ENCODE data around the gene MIA3. TPM values are rescaled to one million over a fixed set of nuclear protein-coding genes. Genes with fewer than 3 reads are reported as not detected.
"Not testable (repeated sequence)": the region's sequence is repeated elsewhere in the genome, so short reads cannot be mapped to it uniquely, and the experiment has no call there.

The MIA3 gene
- total RNA-seq, 1 donor from 2014 or later: 29.2 TPM

- Histone ChIP-seq H3K27me3 (ENCODE audit: control insufficient read depth in 3 of 3, insufficient read depth in 3 of 3, low read length in 3 of 3) (no peaks in the 10 kb centered on the region), H3K4me3 (ENCODE audit: low read length in 3 of 3) (no peak overlapping the region), H3K36me3 (ENCODE audit: control insufficient read depth in 3 of 3, insufficient read depth in 3 of 3, low read length in 3 of 3) (peaks cover 0 to under 1% (median 0%) of the 10 kb centered on the region in 3 donors), H3K4me1 (ENCODE audit: control insufficient read depth in 3 of 3, insufficient read depth in 3 of 3, low read length in 3 of 3) (peaks cover 3 to 19% (median 9%) of the 10 kb centered on the region in 3 donors), H3K9me3 (ENCODE audit: control insufficient read depth in 3 of 3, low read length in 3 of 3) (no peaks in the 10 kb centered on the region), H3K27ac (ENCODE audit: low read depth, low read length) (no peak overlapping the region), H3K9ac (ENCODE audit: low read depth in 1 of 3, low read length in 3 of 3) (no peak overlapping the region)
Observed at GRCh38 chr1:222592171-222592570, 25.7 kb upstream of the MIA3 start.

DNA sequence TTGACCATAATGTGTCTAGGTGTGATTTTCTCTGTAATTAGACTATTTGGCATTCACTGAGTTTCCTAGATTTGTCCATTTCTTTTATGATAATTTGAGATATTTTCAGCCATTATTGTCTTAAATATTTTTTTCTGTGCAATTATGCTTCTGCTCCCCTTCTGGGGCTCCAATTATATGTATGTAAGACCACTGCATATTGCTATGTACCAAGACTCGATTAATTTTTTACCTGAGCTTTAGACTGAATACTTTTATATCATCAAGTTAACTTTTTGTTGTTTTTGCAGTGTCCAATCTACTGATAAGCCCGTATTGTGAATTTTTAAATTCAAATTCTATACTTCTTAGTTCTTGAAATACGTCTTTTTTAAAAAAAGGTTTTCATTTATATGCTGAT is 23.1 kb upstream of the MIA3 start:
- Histone ChIP-seq H3K9ac (ENCODE audit: low read depth in 1 of 3, low read length in 3 of 3) (no peak overlapping the region), H3K27me3 (ENCODE audit: control insufficient read depth in 3 of 3, insufficient read depth in 3 of 3, low read length in 3 of 3) (no peaks in the 10 kb centered on the region), H3K4me3 (ENCODE audit: low read length in 3 of 3) (no peak overlapping the region), H3K9me3 (ENCODE audit: control insufficient read depth in 3 of 3, low read length in 3 of 3) (no peaks in the 10 kb centered on the region), H3K4me1 (ENCODE audit: control insufficient read depth in 3 of 3, insufficient read depth in 3 of 3, low read length in 3 of 3) (peaks cover 3 to 12% (median 3%) of the 10 kb centered on the region in 3 donors), H3K36me3 (ENCODE audit: control insufficient read depth in 3 of 3, insufficient read depth in 3 of 3, low read length in 3 of 3) (no peaks in the 10 kb centered on the region), H3K27ac (ENCODE audit: low read depth, low read length) (no peak overlapping the region)

GRCh38 chr1:222596696-222597095 is 21.2 kb upstream of the MIA3 start:
- no peaks in the 10 kb centered on the region for H3K36me3 ChIP-seq (ENCODE audit: control insufficient read depth in 3 of 3, insufficient read depth in 3 of 3, low read length in 3 of 3)
- no peak overlapping the region for H3K27ac ChIP-seq (ENCODE audit: low read depth, low read length)
- H3K27me3 ChIP-seq (ENCODE audit: control insufficient read depth in 3 of 3, insufficient read depth in 3 of 3, low read length in 3 of 3): no peaks in the 10 kb centered on the region
- no peak overlapping the region for H3K9ac ChIP-seq (ENCODE audit: low read depth in 1 of 3, low read length in 3 of 3)
- H3K9me3 ChIP-seq (ENCODE audit: control insufficient read depth in 3 of 3, low read length in 3 of 3): no peaks in the 10 kb centered on the region
- no peaks in the 10 kb centered on the region for H3K4me1 ChIP-seq (ENCODE audit: control insufficient read depth in 3 of 3, insufficient read depth in 3 of 3, low read length in 3 of 3)
- no peak overlapping the region for H3K4me3 ChIP-seq (ENCODE audit: low read length in 3 of 3)

- no peak overlapping the region for H3K9ac ChIP-seq (ENCODE audit: low read depth in 1 of 3, low read length in 3 of 3)
- H3K4me1 ChIP-seq (ENCODE audit: control insufficient read depth in 3 of 3, insufficient read depth in 3 of 3, low read length in 3 of 3): no peaks in the 10 kb centered on the region
- H3K27ac ChIP-seq (ENCODE audit: low read depth, low read length): no peak overlapping the region
- no peaks in the 10 kb centered on the region for H3K9me3 ChIP-seq (ENCODE audit: control insufficient read depth in 3 of 3, low read length in 3 of 3)
- no peak overlapping the region for H3K4me3 ChIP-seq (ENCODE audit: low read length in 3 of 3)
- H3K27me3 ChIP-seq (ENCODE audit: control insufficient read depth in 3 of 3, insufficient read depth in 3 of 3, low read length in 3 of 3): no peaks in the 10 kb centered on the region
- H3K36me3 ChIP-seq (ENCODE audit: control insufficient read depth in 3 of 3, insufficient read depth in 3 of 3, low read length in 3 of 3): no peaks in the 10 kb centered on the region
Observed at GRCh38 chr1:222600281-222600680, 17.6 kb upstream of the MIA3 start.

- no peaks in the 10 kb centered on the region for H3K27me3 ChIP-seq (ENCODE audit: control insufficient read depth in 3 of 3, insufficient read depth in 3 of 3, low read length in 3 of 3)
- no peaks in the 10 kb centered on the region for H3K36me3 ChIP-seq (ENCODE audit: control insufficient read depth in 3 of 3, insufficient read depth in 3 of 3, low read length in 3 of 3)
- H3K27ac ChIP-seq (ENCODE audit: low read depth, low read length): no peak overlapping the region
- H3K4me1 ChIP-seq (ENCODE audit: control insufficient read depth in 3 of 3, insufficient read depth in 3 of 3, low read length in 3 of 3): no peaks in the 10 kb centered on the region
- H3K4me3 ChIP-seq (ENCODE audit: low read length in 3 of 3): no peak overlapping the region
- no peaks in the 10 kb centered on the region for H3K9me3 ChIP-seq (ENCODE audit: control insufficient read depth in 3 of 3, low read length in 3 of 3)
- no peak overlapping the region for H3K9ac ChIP-seq (ENCODE audit: low read depth in 1 of 3, low read length in 3 of 3)
Observed at GRCh38 chr1:222601257-222601656, 16.6 kb upstream of the MIA3 start.

- no peaks in the 10 kb centered on the region for H3K27me3 ChIP-seq (ENCODE audit: control insufficient read depth in 3 of 3, insufficient read depth in 3 of 3, low read length in 3 of 3)
- no peak overlapping the region for H3K27ac ChIP-seq (ENCODE audit: low read depth, low read length)
- H3K4me1 ChIP-seq (ENCODE audit: control insufficient read depth in 3 of 3, insufficient read depth in 3 of 3, low read length in 3 of 3): no peaks in the 10 kb centered on the region
- H3K4me3 ChIP-seq (ENCODE audit: low read length in 3 of 3): no peak overlapping the region
- no peaks in the 10 kb centered on the region for H3K9me3 ChIP-seq (ENCODE audit: control insufficient read depth in 3 of 3, low read length in 3 of 3)
- H3K36me3 ChIP-seq (ENCODE audit: control insufficient read depth in 3 of 3, insufficient read depth in 3 of 3, low read length in 3 of 3): no peaks in the 10 kb centered on the region
- no peak overlapping the region for H3K9ac ChIP-seq (ENCODE audit: low read depth in 1 of 3, low read length in 3 of 3)
Observed at GRCh38 chr1:222606757-222607156, 11.1 kb upstream of the MIA3 start.

DNA sequence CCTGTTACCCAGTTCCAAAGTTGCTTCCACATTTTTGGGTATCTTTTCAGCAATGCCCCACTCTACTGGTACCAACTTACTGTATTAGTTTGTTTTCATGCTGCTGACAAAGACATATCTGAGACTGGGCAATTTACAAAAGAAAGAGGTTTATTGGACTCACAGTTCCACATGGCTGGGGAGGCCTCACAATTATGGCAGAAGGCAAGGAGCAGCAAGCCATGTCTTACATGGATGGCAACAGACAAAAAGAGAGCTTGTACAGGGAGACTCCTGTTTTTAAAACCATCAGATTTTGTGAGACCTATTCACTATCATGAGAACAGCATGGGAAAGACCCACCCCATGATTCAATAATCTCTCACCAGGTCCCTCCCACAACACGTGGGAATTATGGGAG is 8.8 kb upstream of the MIA3 start:
- H3K9ac ChIP-seq (ENCODE audit: low read depth in 1 of 3, low read length in 3 of 3); H3K4me1 ChIP-seq (ENCODE audit: control insufficient read depth in 3 of 3, insufficient read depth in 3 of 3, low read length in 3 of 3); H3K27me3 ChIP-seq (ENCODE audit: control insufficient read depth in 3 of 3, insufficient read depth in 3 of 3, low read length in 3 of 3); H3K27ac ChIP-seq (ENCODE audit: low read depth, low read length); H3K4me3 ChIP-seq (ENCODE audit: low read length in 3 of 3); H3K9me3 ChIP-seq (ENCODE audit: control insufficient read depth in 3 of 3, low read length in 3 of 3); H3K36me3 ChIP-seq (ENCODE audit: control insufficient read depth in 3 of 3, insufficient read depth in 3 of 3, low read length in 3 of 3): not testable (repeated sequence)

DNA sequence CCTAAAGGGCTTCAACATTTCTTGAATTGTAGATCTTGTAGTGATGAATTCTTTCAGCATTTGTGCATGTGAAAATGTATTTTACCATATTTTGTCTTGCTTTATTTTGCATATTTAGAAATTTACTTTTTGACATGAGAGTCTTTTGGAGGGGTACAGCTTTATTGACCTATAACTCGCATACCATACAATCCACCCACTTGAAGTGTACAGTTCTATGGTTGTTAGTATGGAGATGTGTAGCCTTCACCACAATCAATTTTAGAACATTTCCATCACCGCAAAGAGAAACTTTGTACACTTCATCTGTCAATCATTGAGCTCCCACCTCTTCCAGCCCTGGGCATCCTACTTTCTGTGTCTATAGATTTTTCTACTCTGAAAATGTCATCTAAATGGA is 7.2 kb upstream of the MIA3 start:
- Histone ChIP-seq H3K36me3 (ENCODE audit: control insufficient read depth in 3 of 3, insufficient read depth in 3 of 3, low read length in 3 of 3) (no peaks in the 10 kb centered on the region), H3K9me3 (ENCODE audit: control insufficient read depth in 3 of 3, low read length in 3 of 3) (no peaks in the 10 kb centered on the region), H3K27ac (ENCODE audit: low read depth, low read length) (no peak overlapping the region), H3K9ac (ENCODE audit: low read depth in 1 of 3, low read length in 3 of 3) (no peak overlapping the region), H3K27me3 (ENCODE audit: control insufficient read depth in 3 of 3, insufficient read depth in 3 of 3, low read length in 3 of 3) (no peaks in the 10 kb centered on the region), H3K4me3 (ENCODE audit: low read length in 3 of 3) (no peak overlapping the region), H3K4me1 (ENCODE audit: control insufficient read depth in 3 of 3, insufficient read depth in 3 of 3, low read length in 3 of 3) (no peaks in the 10 kb centered on the region)

GRCh38 chr1:222613627-222614026 is 4.3 kb upstream of the MIA3 start:
- Histone ChIP-seq H3K27ac (ENCODE audit: low read depth, low read length) (no peak overlapping the region), H3K4me1 (ENCODE audit: control insufficient read depth in 3 of 3, insufficient read depth in 3 of 3, low read length in 3 of 3) (peaks cover 5 to 7% (median 6%) of the 10 kb centered on the region in 3 donors), H3K9me3 (ENCODE audit: control insufficient read depth in 3 of 3, low read length in 3 of 3) (no peaks in the 10 kb centered on the region), H3K36me3 (ENCODE audit: control insufficient read depth in 3 of 3, insufficient read depth in 3 of 3, low read length in 3 of 3) (no peaks in the 10 kb centered on the region), H3K27me3 (ENCODE audit: control insufficient read depth in 3 of 3, insufficient read depth in 3 of 3, low read length in 3 of 3) (no peaks in the 10 kb centered on the region), H3K4me3 (ENCODE audit: low read length in 3 of 3) (no peak overlapping the region), H3K9ac (ENCODE audit: low read depth in 1 of 3, low read length in 3 of 3) (no peak overlapping the region)

DNA sequence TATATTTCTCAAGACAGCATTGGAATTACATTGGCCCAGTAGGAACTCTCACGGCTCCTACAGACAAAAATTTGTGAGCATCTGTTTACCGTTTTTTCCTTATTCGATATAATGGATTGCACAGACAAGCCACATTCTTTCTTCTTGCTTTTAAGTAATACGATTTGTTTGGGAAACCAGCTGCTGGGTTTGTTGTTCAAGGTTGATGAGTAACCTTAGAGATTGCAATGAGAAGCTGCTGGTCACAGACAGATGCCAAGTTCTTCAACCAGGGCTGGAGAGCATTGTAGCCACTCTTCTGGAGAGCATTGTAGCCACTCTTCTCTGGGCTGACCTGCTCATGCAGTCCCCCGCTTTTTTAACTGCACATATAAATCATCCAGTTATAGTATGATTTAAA is 1.4 kb upstream of the MIA3 start:
- Histone ChIP-seq H3K4me1 (ENCODE audit: control insufficient read depth in 3 of 3, insufficient read depth in 3 of 3, low read length in 3 of 3) (peaks cover 10 to 17% (median 17%) of the 10 kb centered on the region in 3 donors), H3K9ac (ENCODE audit: low read depth in 1 of 3, low read length in 3 of 3) (no peak overlapping the region), H3K36me3 (ENCODE audit: control insufficient read depth in 3 of 3, insufficient read depth in 3 of 3, low read length in 3 of 3) (peaks cover 0 to 3% (median 0%) of the 10 kb centered on the region in 3 donors), H3K27me3 (ENCODE audit: control insufficient read depth in 3 of 3, insufficient read depth in 3 of 3, low read length in 3 of 3) (no peaks in the 10 kb centered on the region), H3K4me3 (ENCODE audit: low read length in 3 of 3) (no peak overlapping the region), H3K9me3 (ENCODE audit: control insufficient read depth in 3 of 3, low read length in 3 of 3) (no peaks in the 10 kb centered on the region), H3K27ac (ENCODE audit: low read depth, low read length) (no peak overlapping the region)

Measured in skeletal muscle tissue (tissue), 4 donors.